Neural progenitor cell (in vitro differentiated cells): ENCODE measurements around the gene WNT6.

Source experiments
- EZH2phosphoT487 ChIP-seq: fragments of 200-600 bp; sonication (generic); IDR thresholded peaks from 2 replicates; pipeline ENCODE4 v1.6.1; 2017; ENCODE audit warnings: antibody characterized with exemption
- TF ChIP-seq, protein P1 (sequence below): fragments of 200-600 bp; sonication (generic); IDR thresholded peaks from 2 replicates; pipeline ENCODE4 v1.5.1; 2017; ENCODE audit warnings: antibody characterized with exemption, mild to moderate bottlenecking

GRCh38 chr2:218812096-218812815 lies 47.3 kb upstream of the WNT6 start:
- TF ChIP-seq, protein P1, sequence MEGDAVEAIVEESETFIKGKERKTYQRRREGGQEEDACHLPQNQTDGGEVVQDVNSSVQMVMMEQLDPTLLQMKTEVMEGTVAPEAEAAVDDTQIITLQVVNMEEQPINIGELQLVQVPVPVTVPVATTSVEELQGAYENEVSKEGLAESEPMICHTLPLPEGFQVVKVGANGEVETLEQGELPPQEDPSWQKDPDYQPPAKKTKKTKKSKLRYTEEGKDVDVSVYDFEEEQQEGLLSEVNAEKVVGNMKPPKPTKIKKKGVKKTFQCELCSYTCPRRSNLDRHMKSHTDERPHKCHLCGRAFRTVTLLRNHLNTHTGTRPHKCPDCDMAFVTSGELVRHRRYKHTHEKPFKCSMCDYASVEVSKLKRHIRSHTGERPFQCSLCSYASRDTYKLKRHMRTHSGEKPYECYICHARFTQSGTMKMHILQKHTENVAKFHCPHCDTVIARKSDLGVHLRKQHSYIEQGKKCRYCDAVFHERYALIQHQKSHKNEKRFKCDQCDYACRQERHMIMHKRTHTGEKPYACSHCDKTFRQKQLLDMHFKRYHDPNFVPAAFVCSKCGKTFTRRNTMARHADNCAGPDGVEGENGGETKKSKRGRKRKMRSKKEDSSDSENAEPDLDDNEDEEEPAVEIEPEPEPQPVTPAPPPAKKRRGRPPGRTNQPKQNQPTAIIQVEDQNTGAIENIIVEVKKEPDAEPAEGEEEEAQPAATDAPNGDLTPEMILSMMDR, result no peak
- TF ChIP-seq EZH2phosphoT487, result no peak
